ENCODE data around the gene ZNF558.
"Not testable (repeated sequence)": the region's sequence is repeated elsewhere in the genome, so short reads cannot be mapped to it uniquely, and the experiment has no call there.

Gene ZNF558

DNA sequence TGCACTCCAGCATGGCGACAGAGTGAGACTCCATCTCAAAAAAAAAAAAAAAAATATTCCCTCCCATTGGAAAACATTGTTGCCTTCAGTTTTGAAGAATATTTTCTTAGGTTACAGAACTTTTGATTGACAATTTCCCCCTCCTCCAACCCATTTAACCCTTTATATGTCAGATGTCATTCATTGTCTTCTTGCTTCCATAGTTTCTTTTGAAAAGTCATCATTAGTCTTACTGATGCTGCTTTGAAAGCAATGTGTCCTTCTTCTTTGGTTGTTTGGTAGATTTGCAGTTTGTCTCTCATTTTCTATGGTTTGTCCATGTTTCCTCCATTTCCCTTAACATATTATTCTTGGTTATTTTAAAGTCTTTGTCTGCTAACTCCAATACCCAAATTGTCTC lies 25.4 kb downstream of the ZNF558 start:
- no peak for DNase-seq (ENCODE audit: low read depth)

GRCh38 chr19:8794823-8795222 lies 37.3 kb downstream of the ZNF558 start:
- DNase-seq (ENCODE audit: low read depth), result no peak

GRCh38 chr19:8773587-8773986 lies 58.5 kb downstream of the ZNF558 start:
- DNase-seq (ENCODE audit: low read depth), result not testable (repeated sequence)

DNA sequence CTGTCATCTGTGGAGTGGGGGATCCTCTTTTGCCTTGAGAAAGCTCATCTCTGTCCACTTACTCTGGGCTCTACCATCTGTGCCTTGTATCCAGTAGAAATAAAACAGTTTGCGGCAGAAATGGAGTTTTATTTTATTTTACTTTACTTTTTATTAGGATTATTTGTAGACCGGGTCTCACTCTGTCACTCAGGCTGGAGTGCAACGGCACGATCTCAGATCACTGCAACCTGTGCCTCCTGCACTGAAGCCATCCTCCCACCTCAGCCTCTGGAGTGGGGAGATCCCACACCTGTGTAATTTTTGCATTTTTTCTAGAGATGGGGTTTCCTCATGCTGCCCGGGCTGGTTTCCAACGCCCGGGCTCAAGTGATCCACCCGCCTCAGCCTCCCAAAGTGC lies 62.8 kb downstream of the ZNF558 start:
- DNase-seq (ENCODE audit: low read depth), result not testable (repeated sequence)

GRCh38 chr19:8767257-8767656 lies 64.8 kb downstream of the ZNF558 start:
- not testable (repeated sequence) for DNase-seq (ENCODE audit: low read depth)
